IMR-90 (cell line): ENCODE measurements around the gene ITLN2. TPM values are rescaled to one million over a fixed set of nuclear protein-coding genes. Genes with fewer than 3 reads are reported as not detected.

Source experiments
- ATAC-seq: fragments of 200-7000 bp; cut with Tn5 transposase; 2 replicates; pipeline ENCODE4 v1.9.1; 2020; ENCODE audit warnings: low read depth, mild to moderate bottlenecking, moderate library complexity
- BruUV-seq: library from RNA; stranded (reverse); fragments of 400-500 nt; replicated peaks from 2 replicates; lab custom pipeline; 2021; lab: Mats Ljungman, UMichigan
- CTCF ChIA-PET: fragments of 300-600 bp; formaldehyde crosslinking; extraction: SDS; loops from one replicate; lab custom pipeline; 2021; ENCODE audit warnings: antibody characterized with exemption; lab: Yijun Ruan, JAX
- POLR2A ChIA-PET: fragments of 300-600 bp; sonication (Branson Sonifier 250); formaldehyde crosslinking; loops from one replicate; lab custom pipeline; 2022; ENCODE audit warnings: antibody characterized with exemption; ENCODE audit not compliant: unreplicated experiment; lab: Charles Lee
- DNase-seq: peaks from one replicate; pipeline ENCODE4 v3.0.0; 2013
- H2AFZ ChIP-seq: replicated peaks from 2 replicates; pipeline ENCODE3; 2013; ENCODE audit warnings: low read length, mild to moderate bottlenecking; ENCODE audit not compliant: poor library complexity
- H2AK5ac ChIP-seq: 2 replicates; pipeline ENCODE4 v1.6.1; 2013; ENCODE audit warnings: low read depth, low read length, inconsistent platforms
- H2AK9ac ChIP-seq: replicated peaks from 2 replicates; pipeline ENCODE3; 2013; ENCODE audit warnings: mild to moderate bottlenecking, low read depth, low read length, moderate library complexity; ENCODE audit not compliant: poor library complexity
- H2BK120ac ChIP-seq: 2 replicates; pipeline ENCODE4 v1.6.1; 2013; ENCODE audit warnings: low read depth, low read length, inconsistent platforms
- H2BK15ac ChIP-seq: 3 replicates; pipeline ENCODE4 v1.6.1; 2013; ENCODE audit warnings: low read depth, low read length, inconsistent platforms
- H2BK20ac ChIP-seq: 2 replicates; pipeline ENCODE4 v1.6.1; 2013; ENCODE audit warnings: low read depth, mild to moderate bottlenecking, inconsistent platforms, low read length, moderate library complexity
- H2BK5ac ChIP-seq: 2 replicates; pipeline ENCODE4 v1.6.1; 2013; ENCODE audit warnings: mild to moderate bottlenecking, low read depth, low read length, inconsistent platforms; ENCODE audit not compliant: poor library complexity, severe bottlenecking
- H3K14ac ChIP-seq: replicated peaks from 2 replicates; pipeline ENCODE4 v1.6.1; 2013; ENCODE audit warnings: low read depth, low read length, inconsistent platforms
- H3K18ac ChIP-seq: 2 replicates; pipeline ENCODE4 v1.6.1; 2013; ENCODE audit warnings: low read depth, low read length, control low read depth
- H3K23ac ChIP-seq: 2 replicates; pipeline ENCODE4 v1.6.1; 2013; ENCODE audit warnings: low read depth, low read length, inconsistent platforms
- H3K27ac ChIP-seq: 2 replicates; pipeline ENCODE4 v1.5.1; 2013; ENCODE audit warnings: mild to moderate bottlenecking, control low read depth, low read length; ENCODE audit not compliant: insufficient read depth
- H3K27me3 ChIP-seq: 2 replicates; pipeline ENCODE4 v1.6.1; 2013; ENCODE audit warnings: low read length; ENCODE audit not compliant: control insufficient read depth, insufficient read depth
- H3K36me3 ChIP-seq: 2 replicates; pipeline ENCODE4 v1.6.1; 2013; ENCODE audit warnings: low read length, mixed read lengths; ENCODE audit not compliant: control insufficient read depth, insufficient read depth
- H3K4ac ChIP-seq: 2 replicates; pipeline ENCODE4 v1.6.1; 2013; ENCODE audit warnings: low read depth, low read length, inconsistent platforms
- H3K4me1 ChIP-seq: 2 replicates; pipeline ENCODE4 v1.6.1; 2013; ENCODE audit warnings: low read length, mixed read lengths; ENCODE audit not compliant: control insufficient read depth, insufficient read depth
- H3K4me2 ChIP-seq: 2 replicates; pipeline ENCODE4 v1.6.1; 2013; ENCODE audit warnings: low read depth, mild to moderate bottlenecking, control low read depth, low read length, moderate library complexity
- H3K4me3 ChIP-seq: 2 replicates; pipeline ENCODE4 v1.5.1; 2013; ENCODE audit warnings: low read depth, mild to moderate bottlenecking, control low read depth, low read length, moderate library complexity; ENCODE audit not compliant: insufficient read depth
- H3K56ac ChIP-seq: 2 replicates; pipeline ENCODE4 v1.6.1; 2013; ENCODE audit warnings: low read length, inconsistent platforms; ENCODE audit not compliant: insufficient read depth; ENCODE audit errors: extremely low read depth
- H3K79me1 ChIP-seq, 2 experiments: 2 replicates each; pipeline ENCODE4 v1.6.1; 2013; ENCODE audit warnings: low read length in 2 of 2, inconsistent platforms in 1 of 2, low read depth in 1 of 2
- H3K9ac ChIP-seq: 2 replicates; pipeline ENCODE4 v1.6.1; 2013; ENCODE audit warnings: low read depth, low read length, control low read depth
- H3K9me1 ChIP-seq: 2 replicates; pipeline ENCODE4 v1.6.1; 2013; ENCODE audit warnings: low read length, inconsistent platforms; ENCODE audit not compliant: insufficient read depth
- H3K9me3 ChIP-seq: 2 replicates; pipeline ENCODE4 v1.6.1; 2013; ENCODE audit warnings: low read length; ENCODE audit not compliant: control insufficient read depth, insufficient read depth
- H4K20me1 ChIP-seq: 2 replicates; pipeline ENCODE4 v1.6.1; 2013; ENCODE audit warnings: low read length, inconsistent platforms; ENCODE audit not compliant: insufficient read depth
- H4K5ac ChIP-seq: 2 replicates; pipeline ENCODE4 v1.6.1; 2013; ENCODE audit warnings: mild to moderate bottlenecking, low read depth, low read length, control low read depth
- H4K8ac ChIP-seq, 2 experiments: 2 replicates each; pipeline ENCODE4 v1.6.1; 2013; ENCODE audit warnings: low read depth in 2 of 2, low read length in 2 of 2, control low read depth in 1 of 2, inconsistent platforms in 1 of 2
- H4K91ac ChIP-seq: 2 replicates; pipeline ENCODE4 v1.6.1; 2013; ENCODE audit warnings: low read depth, low read length, inconsistent platforms; ENCODE audit not compliant: insufficient read depth
- CHD1 ChIP-seq: IDR thresholded peaks from 2 replicates; pipeline ENCODE4 v1.6.1; 2012; ENCODE audit warnings: low read depth, low read length, improper control_type of control experiment
- POLR2A ChIP-seq: IDR thresholded peaks from 2 replicates; pipeline ENCODE4 v1.6.1; 2012; ENCODE audit warnings: mild to moderate bottlenecking, low read depth, low read length
- RAD21 ChIP-seq: IDR thresholded peaks from 2 replicates; pipeline ENCODE4 v1.6.1; 2012; ENCODE audit warnings: low read length, improper control_type of control experiment
- RFX5 ChIP-seq: IDR thresholded peaks from 2 replicates; pipeline ENCODE4 v1.8.0; 2012; ENCODE audit warnings: low read depth, mild to moderate bottlenecking, low read length, moderate library complexity
- SMC3 ChIP-seq: fragments of 150-350 bp; IDR thresholded peaks from 2 replicates; pipeline ENCODE4 v1.6.1; 2016; ENCODE audit warnings: low read depth, mild to moderate bottlenecking, antibody characterized with exemption, low read length, moderate library complexity
- USF2 ChIP-seq: fragments of 150-350 bp; IDR thresholded peaks from 2 replicates; pipeline ENCODE4 v1.6.1; 2017; ENCODE audit warnings: mild to moderate bottlenecking, antibody characterized with exemption, low read length, low read depth
- WGBS, 2 experiments: methylation state at CpG; one replicate each; pipeline versions ENCODE4 v1.1.5 to v1.1.7; 2013; ENCODE audit warnings: missing lambda C conversion rate in 2 of 2; ENCODE audit not compliant: insufficient read length in 1 of 2; ENCODE audit errors: extremely low coverage in 2 of 2; 5-methylcytosine and 5-hydroxymethylcytosine counted together
- dilution Hi-C: fragments of 300-500 bp; cut with HindIII; formaldehyde crosslinking; loops from one replicate; pipeline ENCODE4 v1.14.3; 2018; ENCODE audit warnings: low sequenced_read_pairs; ENCODE audit not compliant: unreplicated experiment
- in situ Hi-C: fragments of 300-500 bp; cut with MboI; formaldehyde crosslinking; loops from 3 replicates; pipeline ENCODE4 v1.14.3; 2019; ENCODE audit warnings: low sequenced_read_pairs, inconsistent platforms, mixed read lengths
- intact Hi-C: fragments of 100-400 bp; cut with micrococcal nuclease; formaldehyde crosslinking; loops from 2 replicates; pipeline ENCODE4 v1.10.0; 2022
- polyA plus RNA-seq, 3 experiments: library from polyadenylated mRNA; depleted of rRNA; stranded (reverse); fragments of >200 nt; gene quantifications; 2 replicates each; pipeline ENCODE4 v1.2.3, GENCODE V29; 2012; ENCODE audit warnings: low replicate concordance in 1 of 3
- total RNA-seq: library from RNA; depleted of rRNA; stranded (reverse); fragments of >200 nt; gene quantifications from 2 replicates; pipeline ENCODE4 v1.2.3, GENCODE V29; 2012

Gene ITLN2
- total and polyA plus RNA-seq, 2 of the 4 experiments (the other 2 are of a cell fraction), result not detected

GRCh38 chr1:160979286-160979685 is 24.7 kb upstream of the ITLN2 start:
- Histone ChIP-seq H3K79me1 (no peaks in the 10 kb centered on the region), H4K8ac (no peak overlapping the region), H3K9me1 (no peaks in the 10 kb centered on the region), H3K56ac (no peak overlapping the region), H3K9ac (no peak overlapping the region), H4K20me1 (no peaks in the 10 kb centered on the region), H2BK5ac (no peak overlapping the region), H4K5ac (no peak overlapping the region), H2AK5ac (no peak overlapping the region), H2AK9ac (no peak overlapping the region), H3K4ac (no peak overlapping the region), H3K18ac (no peak overlapping the region), H4K91ac (no peak overlapping the region), H3K27ac (no peak overlapping the region), H2BK15ac (no peak overlapping the region), H2BK120ac (no peak overlapping the region), H3K36me3 (no peaks in the 10 kb centered on the region), H2BK20ac (no peak overlapping the region), H3K4me1 (no peaks in the 10 kb centered on the region), H3K14ac (no peak overlapping the region), H3K4me2 (no peak overlapping the region), H3K4me3 (no peak overlapping the region), H2AFZ (no peak overlapping the region), H3K27me3 (peaks cover 19% of the 10 kb centered on the region), H3K23ac (no peak overlapping the region), H3K9me3 (no peaks in the 10 kb centered on the region)
- ATAC-seq (no peak), DNase-seq (no peak)
- in situ Hi-C loops (no loop called here), intact Hi-C loops (no loop called here), dilution Hi-C loops (no loop called here)
- WGBS, 2 experiments, result no CpG with 5 or more reads among the region's 2 CpGs
- no TSS peak for BruUV-seq
- no peak for TF ChIP-seq RFX5
- TF ChIP-seq SMC3, result no peak
- no peak for TF ChIP-seq CHD1
- TF ChIP-seq POLR2A, result no peak
- no peak for TF ChIP-seq USF2
- no peak for TF ChIP-seq RAD21
- ChIA-PET POLR2A (no interaction called here), CTCF (interaction anchor here (0.6 kb wide), 1 partner anchor 11 kb away, joined by 3 read pairs; no protein-coding TSS in a partner anchor)
